ENCODE data around the gene CRLF1. TPM values are rescaled to one million over a fixed set of nuclear protein-coding genes. Genes with fewer than 3 reads are reported as not detected.
A peak's percentile ranks its signal among the peaks of the same experiment; 100 is the strongest.

CRLF1 gene
- total RNA-seq, 4 donors from 2014 or later: 27.7 to 90.8 (median 40.1) TPM

GRCh38 chr19:18651300-18651699, 44.7 kb upstream of the CRLF1 start:
- 89 to 100% methylated on average over 1 of the region's 1 CpG for WGBS, 2 donors
- TF ChIP-seq POLR2A (IDR thresholded peaks at IDR 0.05): no peak
- TF ChIP-seq, protein P1, sequence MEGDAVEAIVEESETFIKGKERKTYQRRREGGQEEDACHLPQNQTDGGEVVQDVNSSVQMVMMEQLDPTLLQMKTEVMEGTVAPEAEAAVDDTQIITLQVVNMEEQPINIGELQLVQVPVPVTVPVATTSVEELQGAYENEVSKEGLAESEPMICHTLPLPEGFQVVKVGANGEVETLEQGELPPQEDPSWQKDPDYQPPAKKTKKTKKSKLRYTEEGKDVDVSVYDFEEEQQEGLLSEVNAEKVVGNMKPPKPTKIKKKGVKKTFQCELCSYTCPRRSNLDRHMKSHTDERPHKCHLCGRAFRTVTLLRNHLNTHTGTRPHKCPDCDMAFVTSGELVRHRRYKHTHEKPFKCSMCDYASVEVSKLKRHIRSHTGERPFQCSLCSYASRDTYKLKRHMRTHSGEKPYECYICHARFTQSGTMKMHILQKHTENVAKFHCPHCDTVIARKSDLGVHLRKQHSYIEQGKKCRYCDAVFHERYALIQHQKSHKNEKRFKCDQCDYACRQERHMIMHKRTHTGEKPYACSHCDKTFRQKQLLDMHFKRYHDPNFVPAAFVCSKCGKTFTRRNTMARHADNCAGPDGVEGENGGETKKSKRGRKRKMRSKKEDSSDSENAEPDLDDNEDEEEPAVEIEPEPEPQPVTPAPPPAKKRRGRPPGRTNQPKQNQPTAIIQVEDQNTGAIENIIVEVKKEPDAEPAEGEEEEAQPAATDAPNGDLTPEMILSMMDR (IDR thresholded peaks at IDR 0.05): no peak
- no peak overlapping the region for H3K4me3 ChIP-seq (ENCODE audit: low read depth, poor library complexity, severe bottlenecking)
- no peak for DNase-seq (ENCODE audit: low spot score in 2 of 2)
- intact Hi-C loops (cut with DNase I; ENCODE audit: low total_unique reads): no loop called here

GRCh38 chr19:18650468-18651041, 44.0 kb upstream of the CRLF1 start:
- H3K4me3 ChIP-seq (ENCODE audit: low read depth, poor library complexity, severe bottlenecking): no peak overlapping the region
- WGBS, 2 donors: 56 to 73% methylated on average over 34 of the region's 34 CpGs
- intact Hi-C loops (cut with DNase I; ENCODE audit: low total_unique reads): no loop called here
- no peak for TF ChIP-seq POLR2A (IDR thresholded peaks at IDR 0.05)
- DNase-seq (ENCODE audit: low spot score in 2 of 2): peak; percentile 78 to 97

GRCh38 chr19:18650021-18650390, 43.4 kb upstream of the CRLF1 start:
- peak in 1 of 2 donors; percentile 48 for DNase-seq (ENCODE audit: low spot score in 2 of 2)
- TF ChIP-seq, protein P1 (IDR thresholded peaks at IDR 0.05): no peak
- no peak for TF ChIP-seq POLR2A (IDR thresholded peaks at IDR 0.05)
- WGBS, 2 donors: 51 to 70% methylated on average over 17 of the region's 17 CpGs
- intact Hi-C loops (cut with DNase I; ENCODE audit: low total_unique reads): no loop called here
- no peak overlapping the region for H3K4me3 ChIP-seq (ENCODE audit: low read depth, poor library complexity, severe bottlenecking)

GRCh38 chr19:18649371-18650020, 42.9 kb upstream of the CRLF1 start:
- no peak for TF ChIP-seq POLR2A (IDR thresholded peaks at IDR 0.05)
- TF ChIP-seq, protein P1 (IDR thresholded peaks at IDR 0.05): no peak
- intact Hi-C loops (cut with DNase I; ENCODE audit: low total_unique reads): no loop called here
- WGBS, 2 donors: 43 to 52% methylated on average over 24 to 25 of the region's 25 CpGs
- H3K4me3 ChIP-seq (ENCODE audit: low read depth, poor library complexity, severe bottlenecking): no peak overlapping the region
- DNase-seq (ENCODE audit: low spot score in 2 of 2): peak; percentile 55 to 93

GRCh38 chr19:18648973-18649315, 42.3 kb upstream of the CRLF1 start:
- H3K4me3 ChIP-seq (ENCODE audit: low read depth, poor library complexity, severe bottlenecking): no peak overlapping the region
- intact Hi-C loops (cut with DNase I; ENCODE audit: low total_unique reads): no loop called here
- TF ChIP-seq, protein P1 (IDR thresholded peaks at IDR 0.05): no peak
- TF ChIP-seq POLR2A (IDR thresholded peaks at IDR 0.05): no peak
- WGBS, 2 donors: 72 to 82% methylated on average over 13 of the region's 13 CpGs
- DNase-seq (ENCODE audit: low spot score in 2 of 2): no peak

DNA sequence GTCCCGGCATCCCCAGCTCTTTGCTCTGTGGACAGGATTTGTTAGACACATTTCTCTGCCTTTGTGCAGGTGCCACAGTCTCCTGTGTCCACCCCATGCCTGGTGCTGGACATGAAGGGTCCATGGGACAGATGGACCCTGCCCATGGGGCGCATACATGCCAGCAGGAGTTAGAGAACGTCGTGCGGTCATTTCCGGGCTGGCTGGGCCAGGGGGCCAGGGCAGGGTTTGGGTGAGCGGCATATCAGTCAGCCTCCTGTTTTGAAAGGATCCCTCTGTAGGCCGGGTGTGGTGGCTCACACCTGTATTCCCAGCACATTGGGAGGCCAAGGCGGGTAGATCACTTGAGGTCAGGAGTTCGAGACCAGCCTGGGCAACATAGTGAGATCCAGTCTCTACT, 41.2 kb upstream of the CRLF1 start:
- no peak for DNase-seq (ENCODE audit: low spot score in 2 of 2)
- no peak overlapping the region for H3K4me3 ChIP-seq (ENCODE audit: low read depth, poor library complexity, severe bottlenecking)
- WGBS, 2 donors: 97 to 98% methylated on average over 9 to 10 of the region's 10 CpGs
- intact Hi-C loops (cut with DNase I; ENCODE audit: low total_unique reads): no loop called here
- TF ChIP-seq POLR2A (IDR thresholded peaks at IDR 0.05): no peak
- TF ChIP-seq, protein P1 (IDR thresholded peaks at IDR 0.05): no peak
